Activated CD8-positive, alpha-beta memory T cell treated with anti-CD3 and anti-CD28 coated beads, Interleukin-2, amount 50 U/mL, for 24 hours (primary cell): Measurements from ENCODE around the gene TYRO3.

Source experiments
- DNase-seq: peaks from one replicate; pipeline ENCODE4 v3.0.0-alpha.2; 2020; ENCODE audit errors: extremely low read depth

Gene TYRO3

GRCh38 chr15:41558400-41559238 is at the start of gene TYRO3:
TSS of gene TYRO3 (plus strand) at chr15:41559212. CDS start at chr15:41559258, 46 bp downstream.
- DNase-seq: peak; percentile 24

DNA sequence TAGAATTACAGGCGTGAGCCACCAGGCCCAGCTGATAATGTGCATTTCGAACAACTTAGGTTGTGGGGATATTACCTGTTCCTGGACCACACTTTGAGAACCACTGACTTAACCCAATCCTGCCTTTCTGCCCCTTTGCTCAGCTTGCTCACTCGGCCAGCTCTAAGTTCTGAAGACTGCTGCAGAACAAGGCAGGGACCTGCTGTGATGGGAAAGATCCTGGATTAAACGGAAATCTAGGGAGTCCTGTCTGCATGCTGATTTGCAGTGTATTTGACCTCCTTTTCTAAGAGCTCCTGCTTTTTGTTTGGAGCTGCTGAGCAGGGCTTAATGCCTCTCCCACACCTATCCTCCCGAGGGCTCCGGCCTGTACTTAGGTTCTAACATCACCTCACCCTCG is 48.3 kb upstream of the TYRO3 start:
- no peak for DNase-seq

DNA sequence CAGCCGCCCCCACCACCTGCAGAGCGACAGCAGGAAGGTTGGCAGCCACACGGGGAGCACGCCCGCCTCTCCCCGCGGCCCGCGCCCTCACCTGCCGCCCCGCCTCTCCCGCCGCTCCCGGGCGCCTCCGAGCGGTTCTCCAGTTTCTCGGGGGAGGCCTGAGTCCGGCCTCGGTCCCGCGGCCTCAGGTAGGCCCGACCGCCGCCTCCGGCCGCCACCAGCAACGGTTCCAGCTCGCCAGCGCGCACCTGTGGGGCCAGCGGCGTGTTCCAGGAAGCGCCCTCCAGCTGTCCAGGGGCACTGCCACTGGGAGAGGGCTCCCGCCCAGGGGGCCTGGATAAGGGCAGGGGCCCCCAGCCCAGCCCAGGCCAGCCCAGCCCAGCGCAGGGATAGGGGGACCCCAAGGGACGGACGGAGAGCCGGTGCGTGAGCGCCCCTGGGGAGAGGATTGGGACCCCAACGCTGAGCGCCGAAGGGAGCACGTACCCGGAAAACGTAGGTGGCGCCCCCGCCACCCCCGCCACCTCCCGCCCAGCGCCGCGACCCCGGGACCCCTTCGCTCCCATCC is 47.6 kb upstream of the TYRO3 start:
- DNase-seq: no peak

DNA sequence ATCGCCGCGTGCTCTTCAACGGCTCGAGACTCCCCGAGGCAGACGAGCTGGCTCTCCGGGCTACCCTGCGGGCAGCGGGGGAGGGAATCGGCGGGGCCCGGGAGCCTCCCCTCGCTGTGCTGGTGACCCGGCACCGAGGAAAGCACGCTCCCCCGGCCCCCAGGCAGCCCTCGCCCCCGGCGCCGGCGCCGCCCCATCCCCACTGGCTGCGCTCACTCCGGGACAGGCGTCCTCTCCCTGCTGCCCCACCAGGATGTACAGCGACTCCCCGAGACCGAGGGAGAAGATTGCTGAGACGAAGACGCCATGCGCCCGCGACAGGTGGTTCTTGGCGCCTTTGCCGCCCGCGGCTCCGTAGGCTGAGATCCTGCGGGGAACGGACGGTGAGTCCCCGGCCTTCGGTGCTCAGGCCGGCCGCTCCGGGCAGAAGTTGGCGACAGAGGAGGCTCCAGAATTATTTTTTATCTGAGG is 47.1 kb upstream of the TYRO3 start:
- no peak for DNase-seq

DNA sequence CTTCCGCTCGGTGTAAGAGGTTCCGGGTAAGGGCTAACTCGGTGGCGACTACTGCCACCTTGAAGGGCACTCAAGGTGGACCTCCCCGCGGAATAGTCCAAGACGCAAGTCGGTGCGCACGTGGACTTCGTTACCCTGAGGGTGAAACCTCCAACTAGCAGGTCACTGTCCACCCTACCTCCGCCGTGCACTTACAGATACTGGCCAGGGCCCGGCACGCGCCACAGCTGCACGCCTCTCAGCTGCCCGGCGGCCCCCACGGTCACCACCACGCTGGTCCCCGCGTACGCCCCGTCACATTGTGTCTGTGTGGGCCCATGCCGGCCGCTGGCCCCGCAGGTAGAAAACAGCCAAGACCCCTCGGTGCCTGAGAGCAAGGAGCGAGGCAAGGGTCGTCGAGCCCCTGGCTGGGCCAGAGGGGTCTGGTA is 46.5 kb upstream of the TYRO3 start:
- DNase-seq: no peak

GRCh38 chr15:41512940-41513505 is 46.0 kb upstream of the TYRO3 start:
- no peak for DNase-seq

DNA sequence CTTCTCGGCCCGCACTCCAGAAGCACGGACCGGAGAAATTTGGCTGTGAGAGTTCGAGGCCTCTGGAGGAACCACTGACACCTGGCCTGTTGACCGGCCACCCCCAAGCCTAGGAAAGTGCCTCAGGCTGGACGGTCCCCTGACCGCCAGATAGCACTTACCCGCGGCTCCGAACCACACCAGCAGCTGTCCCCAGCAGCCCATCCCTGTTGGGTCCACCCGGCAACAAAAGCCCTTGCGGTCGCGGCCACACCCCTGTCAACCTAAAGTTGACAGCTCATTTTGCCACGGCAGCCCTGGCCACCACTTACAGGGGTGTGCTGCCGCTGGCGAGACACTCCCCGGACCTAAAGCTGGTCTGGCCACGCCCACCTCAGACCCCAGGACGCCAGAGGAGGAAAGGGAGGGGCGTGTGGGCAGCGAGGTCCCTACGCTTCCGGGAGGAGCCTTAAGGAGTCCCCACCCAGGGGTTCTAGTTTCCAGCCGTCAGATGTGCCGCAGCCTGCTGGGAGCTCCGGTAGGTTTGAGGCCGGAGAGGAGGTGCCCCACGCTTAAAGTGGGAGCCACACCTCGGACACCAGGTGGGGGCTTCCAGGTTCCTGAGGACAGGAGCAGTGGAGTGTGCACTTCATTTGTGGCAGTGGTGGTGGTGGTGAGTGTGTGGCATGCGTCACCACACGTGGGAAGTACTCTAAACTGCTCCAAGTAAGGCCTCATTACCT is 45.3 kb upstream of the TYRO3 start, which contains the start of gene LTK:
Gene LTK (minus strand): TSS at position 322 of the 722 bp plus-strand sequence. CDS start 118 bp downstream, at position 204.
- no peak for DNase-seq

GRCh38 chr15:41517895-41518449 is 41.0 kb upstream of the TYRO3 start:
- no peak for DNase-seq

GRCh38 chr15:41520636-41521035 is 38.4 kb upstream of the TYRO3 start:
- DNase-seq: no peak

- DNase-seq: no peak
These were observed 37.4 kb upstream of the TYRO3 start for GRCh38 chr15:41521614-41522013.

GRCh38 chr15:41523097-41523496 is 35.9 kb upstream of the TYRO3 start:
- DNase-seq: no peak

DNA sequence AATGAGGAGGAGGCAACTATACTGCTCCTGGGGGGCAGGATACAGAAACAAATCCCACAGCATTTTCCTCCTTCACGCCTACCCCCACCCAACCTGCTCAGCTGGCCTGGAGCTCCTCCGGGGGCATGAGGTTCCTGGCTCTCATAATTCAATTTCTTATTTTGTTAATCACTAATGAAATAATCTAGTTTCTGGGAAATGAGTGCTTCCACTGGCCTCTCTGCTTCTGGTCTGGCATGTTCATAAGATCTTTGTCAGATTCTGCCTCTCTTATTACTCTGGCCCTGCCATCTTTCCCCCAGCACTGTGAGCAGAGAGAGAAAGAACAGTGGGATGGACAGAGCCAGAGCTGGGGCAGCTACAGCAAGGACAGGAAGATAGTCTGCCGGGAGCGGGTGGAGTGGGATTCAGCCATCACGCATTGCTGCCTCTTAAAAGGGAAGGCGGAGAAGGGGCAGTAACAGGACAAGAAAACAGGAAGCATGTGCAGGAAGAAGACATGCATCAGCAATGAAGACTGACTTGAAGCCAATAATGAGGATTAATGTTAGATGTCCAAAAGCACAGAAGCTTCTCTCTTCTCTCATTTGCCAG is 28.6 kb upstream of the TYRO3 start:
- no peak for DNase-seq

GRCh38 chr15:41535544-41535943 is 23.5 kb upstream of the TYRO3 start:
- no peak for DNase-seq

GRCh38 chr15:41536866-41537265 is 22.1 kb upstream of the TYRO3 start:
- no peak for DNase-seq

DNA sequence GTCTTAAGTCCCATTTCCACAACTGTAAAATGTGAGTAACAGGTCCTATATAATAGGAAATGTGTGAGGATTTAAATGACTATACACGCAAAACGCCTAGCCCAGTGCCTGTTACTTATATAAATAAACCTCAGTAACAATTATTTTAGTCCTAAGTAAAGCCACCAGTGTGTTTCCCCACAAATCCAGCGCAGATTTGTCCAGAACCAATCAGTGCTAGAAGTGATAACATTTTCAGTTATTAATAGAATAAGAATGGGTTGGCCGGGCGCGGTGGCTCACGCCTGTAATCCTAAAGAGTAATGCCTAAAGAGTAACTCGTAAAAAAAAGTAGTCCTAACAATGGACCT is 15.5 kb upstream of the TYRO3 start:
- no peak for DNase-seq

DNA sequence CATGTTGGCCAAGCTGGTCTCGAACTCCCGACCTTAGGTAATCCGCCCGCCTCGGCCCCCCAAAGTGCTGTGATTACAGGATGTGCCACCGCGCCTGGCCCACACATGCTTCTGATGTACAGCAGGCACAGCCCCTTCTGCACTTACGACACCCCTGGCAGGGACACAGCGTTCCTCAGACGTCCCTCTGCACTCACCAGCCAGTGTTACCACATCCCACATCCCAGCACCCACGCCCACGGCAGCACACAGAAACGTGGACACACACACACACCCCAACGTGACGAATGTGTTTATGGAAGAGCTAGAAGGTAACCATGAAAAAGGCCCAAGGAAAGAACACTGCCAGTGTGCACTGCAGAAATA is 14.4 kb upstream of the TYRO3 start:
- DNase-seq: no peak

GRCh38 chr15:41545218-41545617 is 13.8 kb upstream of the TYRO3 start:
- DNase-seq: no peak

GRCh38 chr15:41546851-41547786 is 11.9 kb upstream of the TYRO3 start:
- no peak for DNase-seq

DNA sequence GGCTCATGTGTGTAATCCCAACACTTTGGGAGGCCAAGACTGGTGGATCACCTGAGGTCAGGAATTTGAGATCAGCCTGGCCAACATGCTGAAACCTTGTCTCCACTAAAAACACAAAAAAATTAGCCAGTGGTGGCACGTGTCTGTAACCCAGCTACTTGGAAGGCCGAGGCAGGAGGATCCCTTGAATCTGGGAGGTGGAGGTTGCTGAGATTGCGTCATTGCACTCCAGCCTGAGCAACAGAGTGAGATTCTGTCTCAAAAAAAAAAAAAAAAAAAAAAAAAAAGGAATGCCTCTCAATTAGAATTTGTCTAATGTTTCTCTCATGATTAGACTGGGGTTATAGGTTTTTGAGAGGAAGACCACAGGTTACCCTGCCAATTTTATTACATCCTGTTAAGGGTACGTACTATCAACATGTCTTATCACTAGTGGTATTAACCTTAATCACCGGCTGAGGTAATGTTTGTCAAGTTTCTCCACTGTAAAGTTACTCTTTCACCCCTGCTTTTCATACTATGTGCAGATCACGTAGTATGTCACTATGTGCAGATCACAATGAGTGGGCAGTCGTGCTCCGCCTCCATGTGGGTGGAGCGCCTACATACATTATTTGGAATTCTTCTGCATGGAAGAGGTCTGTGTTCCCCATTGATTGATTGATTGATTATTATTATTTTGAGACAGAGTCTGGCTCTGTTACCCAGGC is 8.8 kb upstream of the TYRO3 start:
- DNase-seq: no peak

- DNase-seq: no peak
These were observed 5.3 kb upstream of the TYRO3 start for GRCh38 chr15:41553731-41554130.
